H1 (cell line): Measurements from ENCODE around the gene FA2H. TPM values are rescaled to one million over a fixed set of nuclear protein-coding genes. Genes with fewer than 3 reads are reported as not detected.

ENCODE experiments used
- ATF2 ChIP-seq: IDR thresholded peaks from 2 replicates; pipeline ENCODE4 v1.6.1; 2012; ENCODE audit warnings: low read length, inconsistent platforms
- ATF3 ChIP-seq: IDR thresholded peaks from 2 replicates; pipeline ENCODE4 v1.6.1; 2011; ENCODE audit warnings: low read depth, mild to moderate bottlenecking, low read length; ENCODE audit not compliant: insufficient read depth
- CHD7 ChIP-seq: fragments of 300-600 bp; sonication (generic); IDR thresholded peaks from 2 replicates; pipeline ENCODE4 v1.7.1; 2012; ENCODE audit warnings: low read length, moderate library complexity, mild to moderate bottlenecking, inconsistent platforms; ENCODE audit not compliant: insufficient replicate concordance
- KDM5A ChIP-seq: fragments of 200-600 bp; IDR thresholded peaks from 2 replicates; pipeline ENCODE4 v1.7.1; 2012; ENCODE audit warnings: mild to moderate bottlenecking, low read length, inconsistent platforms, mixed read lengths
- RAD21 ChIP-seq, 2 experiments: IDR thresholded peaks in 1 of 2; conservative IDR thresholded peaks in 1 of 2; 2 replicates each; pipeline ENCODE4 v1.6.1; 2011; ENCODE audit warnings: low read depth in 2 of 2, low read length in 2 of 2, improper control_type of control experiment in 1 of 2, inconsistent platforms in 1 of 2, mild to moderate bottlenecking in 1 of 2, moderate library complexity in 1 of 2
- SIX5 ChIP-seq: IDR thresholded peaks from 2 replicates; pipeline ENCODE4 v1.6.1; 2011; ENCODE audit warnings: mild to moderate bottlenecking, low read depth, low read length
- TBP ChIP-seq: IDR thresholded peaks from 2 replicates; pipeline ENCODE4 v1.6.1; 2011; ENCODE audit warnings: low read depth, low read length, improper control_type of control experiment
- TEAD4 ChIP-seq: IDR thresholded peaks from 2 replicates; pipeline ENCODE4 v1.6.1; 2012; ENCODE audit warnings: low read depth, low read length, inconsistent platforms, mixed read lengths
- ZNF274 ChIP-seq: IDR thresholded peaks from 2 replicates; pipeline ENCODE4 v1.7.0; 2012; ENCODE audit warnings: low read length, borderline replicate concordance; ENCODE audit errors: extremely low read depth
- polyA plus RNA-seq, 7 experiments: library from polyadenylated mRNA; depleted of rRNA in 3 of 7; stranded (reverse) in 5 of 7; unstranded in 2 of 7; fragments of >200 nt in 5 of 7; fragments of 200-250 nt in 2 of 7; gene quantifications; 1 replicate in 5 of 7; 2 replicates in 1 of 7; 4 replicates in 1 of 7; pipeline versions ENCODE4 v1.2.1 to v1.2.3, GENCODE V29; 2011 to 2013; ENCODE audit warnings: missing spikeins in 2 of 7, mixed read lengths in 2 of 7
- total RNA-seq: library from RNA; stranded (reverse); fragmentation: NEBNext Ultra II Directional; extraction: Animal tissue kit (Norgen Biotek cat#: 25700); gene quantifications from 2 replicates; pipeline ENCODE4 v1.2.1, GENCODE V29; 2021

Gene FA2H
- total and polyA plus RNA-seq, 2 of the 8 experiments (the other 6 are each of a cell fraction or from before 2014, with no cell fraction given) = 2.1 to 2.5 TPM

GRCh38 chr16:74744566-74744965, 30.1 kb downstream of the FA2H start (continued):
- no peak for TF ChIP-seq CHD7
- TF ChIP-seq SIX5 = no peak
- no peak for TF ChIP-seq ATF2
- TF ChIP-seq ATF3 = no peak
- no peak for TF ChIP-seq TBP
- TF ChIP-seq RAD21 (IDR thresholded peaks at IDR 0.05 in 1 of 2, conservative IDR thresholded peaks at IDR 0.05 in 1 of 2; ENCODE audit: low read depth in 2 of 2, low read length in 2 of 2) = no peak
- no peak for TF ChIP-seq ZNF274
- TF ChIP-seq TEAD4 = no peak
- TF ChIP-seq KDM5A = no peak
